Esophagus mucosa (tissue), 1 donor: ENCODE measurements around the gene SCAMP2. TPM values are rescaled to one million over a fixed set of nuclear protein-coding genes. Genes with fewer than 3 reads are reported as not detected.

Experiments used
- ATAC-seq: fragments of 200-7000 bp; cut with Tn5 transposase; one replicate; pipeline ENCODE4 v1.9.1; 2020
- total RNA-seq: library from RNA; stranded (reverse); gene quantifications from one replicate; pipeline ENCODE4 v1.2.4, GENCODE V29; 2023
- donor health status: DM: yes; HTN: yes; CAD: no.

SCAMP2 gene
- total RNA-seq, 1 donor from 2014 or later, result 102 TPM

DNA sequence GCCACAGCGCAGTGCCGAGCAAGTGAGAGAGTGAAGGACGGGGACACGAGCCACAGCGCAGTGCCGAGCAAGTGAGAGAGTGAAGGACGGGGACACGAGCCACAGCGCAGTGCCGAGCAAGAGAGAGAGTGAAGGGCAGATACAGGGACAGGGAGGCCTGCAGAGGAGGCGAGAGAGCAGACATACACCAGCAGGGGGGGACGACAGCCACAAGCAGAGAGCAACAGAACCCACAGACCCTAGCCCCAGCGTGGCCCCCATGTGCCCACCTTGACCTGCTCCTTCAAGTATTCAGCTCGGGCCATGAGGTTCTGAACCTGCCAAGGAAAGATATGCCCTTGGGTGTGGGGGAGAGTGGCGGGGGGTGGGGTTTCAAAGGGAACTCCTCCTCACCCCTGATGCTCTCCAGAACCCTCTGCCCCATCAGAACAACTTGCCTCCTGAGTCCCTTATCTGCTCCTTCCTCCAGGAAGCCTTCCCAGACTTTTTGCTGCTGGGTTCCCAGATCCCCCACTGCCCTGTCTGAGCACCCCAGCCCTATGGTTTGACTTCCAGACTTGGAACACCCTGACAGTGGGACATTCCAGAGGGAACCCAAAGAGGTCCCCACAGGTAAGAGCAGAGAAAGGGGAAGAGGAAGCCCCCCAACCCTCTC lies 35.6 kb downstream of the SCAMP2 start:
- no peak for ATAC-seq

DNA sequence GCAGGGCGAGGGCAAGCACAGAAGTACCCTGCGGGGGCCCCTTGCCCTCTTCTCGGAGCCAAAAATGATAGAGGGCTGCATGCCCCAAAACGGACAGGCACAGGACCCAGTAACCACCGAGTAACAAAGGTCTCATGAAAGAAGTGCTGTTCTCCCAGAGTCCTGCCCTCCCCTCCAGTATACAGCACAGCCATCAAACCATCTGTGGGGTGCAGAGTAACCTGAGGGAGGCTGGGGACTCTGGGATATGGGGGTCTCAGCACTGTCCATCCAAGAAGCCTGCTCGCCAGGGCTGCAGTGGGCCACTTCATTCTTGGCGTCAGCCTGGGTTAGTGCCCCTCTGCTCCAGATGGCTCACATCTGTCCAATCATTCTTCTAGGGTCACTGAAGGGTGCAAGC lies 36.3 kb downstream of the SCAMP2 start:
- ATAC-seq, result no peak

DNA sequence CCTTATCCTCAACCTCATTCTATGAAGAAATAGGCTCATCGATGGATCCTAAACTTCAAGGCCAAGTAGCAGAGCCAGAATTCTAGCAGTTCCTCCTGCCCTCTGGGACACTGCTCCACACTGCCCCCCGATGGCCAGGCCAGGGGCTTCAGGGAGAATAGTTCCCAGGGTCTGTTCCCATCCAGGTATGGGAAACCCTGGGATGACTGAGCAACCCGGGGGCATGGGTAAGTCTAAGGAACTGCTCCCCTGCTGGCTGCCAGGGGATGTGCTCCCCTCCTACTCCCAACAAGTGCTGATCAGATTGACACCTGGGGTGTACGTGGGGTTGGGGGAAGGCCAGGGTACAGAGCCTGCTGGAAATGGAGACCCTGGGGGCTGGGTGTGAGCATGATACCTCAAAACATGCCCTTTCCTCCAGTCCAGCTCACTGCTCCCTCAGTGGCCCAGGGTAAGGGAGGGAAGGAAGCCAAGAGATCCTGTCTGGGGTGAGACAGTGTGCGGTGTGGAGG lies 37.8 kb downstream of the SCAMP2 start:
- peak; percentile 47 for ATAC-seq

DNA sequence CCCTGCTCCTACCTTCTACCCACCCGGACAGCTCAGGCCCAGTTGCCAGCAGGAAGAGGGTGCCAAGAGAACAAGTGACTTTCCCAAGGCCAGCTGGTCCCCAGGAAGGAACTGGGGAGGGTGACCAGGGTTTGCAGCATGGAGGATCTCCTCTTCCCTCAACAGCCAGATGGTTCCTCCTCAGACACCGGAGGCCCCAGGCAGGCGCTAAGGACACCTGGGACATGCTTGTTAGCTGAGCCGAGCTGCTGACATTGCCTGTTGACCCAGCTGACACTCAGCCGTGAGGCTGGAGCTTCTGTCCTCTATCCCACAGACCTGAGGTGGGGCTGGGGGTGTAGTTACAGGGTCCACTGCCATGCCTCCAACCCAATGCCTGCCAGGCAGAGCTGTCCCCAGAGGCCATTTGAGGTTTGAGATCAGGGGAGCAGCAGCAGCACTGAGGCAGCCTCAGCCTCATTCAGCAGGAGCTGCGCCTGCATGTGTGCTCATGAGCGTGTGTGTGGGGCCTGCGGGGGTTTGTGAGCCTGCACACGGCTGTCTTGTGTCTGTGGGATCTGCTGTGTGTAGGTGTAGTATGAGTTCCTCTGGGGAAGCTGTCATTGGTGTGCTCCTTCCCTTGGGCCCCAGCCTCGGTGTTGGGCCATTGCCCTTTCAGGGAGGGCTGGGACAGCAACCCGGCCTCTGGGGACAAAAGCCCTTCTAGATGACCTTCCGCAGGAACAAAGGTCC lies 39.6 kb downstream of the SCAMP2 start:
- no peak for ATAC-seq

DNA sequence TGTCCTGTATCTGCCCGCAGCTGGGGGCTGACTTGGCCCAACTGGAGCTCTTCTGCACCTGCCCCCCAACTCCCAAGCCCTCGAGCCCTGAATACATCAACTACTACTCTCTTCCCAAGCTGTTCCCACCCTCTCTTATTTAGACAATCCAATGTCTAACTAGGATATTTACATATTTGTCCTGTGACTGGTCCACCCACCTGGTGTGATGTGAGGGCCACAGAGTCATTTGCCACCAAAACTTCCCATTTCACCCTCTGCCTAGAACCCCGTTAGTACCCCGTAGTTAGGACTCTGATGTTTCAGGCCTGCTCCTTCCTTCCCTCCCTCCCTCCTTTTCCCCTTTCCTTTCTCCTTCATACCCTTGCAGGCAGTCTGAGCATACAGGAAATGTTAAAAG lies 40.3 kb downstream of the SCAMP2 start:
- no peak for ATAC-seq

DNA sequence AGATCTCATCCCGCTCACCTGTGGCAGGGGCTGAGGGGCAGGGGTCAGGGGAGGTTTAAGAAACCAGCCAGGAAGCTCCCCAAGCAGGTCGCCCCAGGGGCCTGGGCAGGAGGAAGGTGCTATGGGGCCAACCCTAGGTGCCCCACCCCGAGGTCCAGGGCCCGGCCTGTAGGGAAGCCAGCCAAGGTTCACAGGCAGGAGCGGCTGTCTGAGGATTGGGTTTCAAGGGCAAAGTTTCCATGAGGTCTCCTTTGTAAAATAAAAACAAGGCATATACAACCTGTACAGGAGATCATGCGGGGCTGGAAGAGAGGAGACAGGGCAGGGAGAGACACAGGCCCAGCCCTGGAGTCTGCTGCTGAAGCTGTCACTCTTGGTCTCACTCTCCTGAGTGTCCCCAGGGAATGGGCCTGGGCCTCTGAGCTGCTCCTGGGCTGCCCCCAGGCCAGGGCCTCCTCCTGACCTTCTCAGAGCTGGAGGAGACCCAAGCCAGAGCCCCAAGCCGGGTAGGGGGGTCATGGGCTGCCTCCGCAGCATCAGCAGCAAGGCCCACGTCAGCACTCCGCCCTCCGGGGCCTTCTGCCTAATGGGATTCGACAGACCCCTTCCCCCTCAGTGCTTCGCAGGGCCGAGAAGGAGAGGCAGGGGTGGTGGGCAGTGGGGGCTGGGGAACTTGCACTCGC lies 41.2 kb downstream of the SCAMP2 start:
- no peak for ATAC-seq

DNA sequence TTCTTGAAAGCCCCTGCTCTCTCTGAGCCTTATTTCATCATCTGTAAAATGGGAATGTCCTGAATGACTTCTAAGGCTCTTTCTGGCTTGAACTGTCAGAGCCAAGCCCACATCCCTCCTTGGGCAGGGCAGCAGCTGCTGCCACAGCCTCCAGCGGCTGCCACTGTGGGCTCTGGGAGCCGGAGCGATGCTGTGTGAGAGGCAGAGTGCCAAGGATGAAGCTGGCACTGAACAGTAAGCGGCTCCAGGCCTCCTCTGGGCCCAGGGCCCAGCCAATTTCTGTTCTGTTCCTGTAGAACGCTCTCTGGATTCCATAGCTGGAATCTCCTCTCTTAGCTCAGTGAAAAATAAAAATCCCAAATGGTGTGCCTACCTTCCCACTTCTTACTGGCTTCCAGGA lies 42.3 kb downstream of the SCAMP2 start:
- ATAC-seq, result no peak

DNA sequence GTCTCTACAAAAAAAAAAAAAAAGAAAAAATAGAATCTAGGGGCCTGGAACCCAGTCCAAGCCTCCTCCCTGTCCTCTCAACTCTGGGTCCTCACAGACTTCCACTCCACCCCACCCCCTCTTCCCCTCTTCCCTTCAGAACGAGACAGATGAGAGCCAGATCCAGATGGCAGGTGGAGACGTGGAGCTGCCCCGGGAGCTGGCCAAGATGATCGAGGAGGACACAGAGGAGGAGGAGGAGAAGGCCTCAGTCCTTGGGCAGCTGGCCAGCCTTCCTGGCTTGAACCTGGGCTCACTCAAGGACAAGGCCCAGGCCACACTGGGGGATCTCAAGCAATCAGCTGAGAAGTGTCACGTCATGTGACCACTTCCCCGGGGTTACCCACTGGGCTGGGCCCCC lies 43.2 kb downstream of the SCAMP2 start:
- no peak for ATAC-seq

DNA sequence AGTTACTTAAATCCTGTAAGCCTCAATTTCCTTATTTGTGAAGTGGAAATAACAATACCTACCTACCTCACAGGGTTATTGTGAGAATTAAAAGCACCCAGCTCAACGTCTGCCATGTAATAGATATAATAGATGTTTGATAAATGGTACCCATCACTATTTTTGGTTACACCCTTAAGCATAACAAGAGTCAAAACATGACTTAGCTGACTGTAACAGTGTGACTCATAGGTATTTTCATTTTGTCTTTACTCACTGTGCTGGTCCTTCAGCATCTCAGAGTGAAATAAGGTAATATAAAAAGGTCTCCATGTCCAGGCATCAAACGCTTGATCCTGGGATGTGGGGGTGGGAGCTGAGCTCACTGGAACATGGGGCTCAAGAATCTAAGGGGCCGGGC lies 43.7 kb downstream of the SCAMP2 start:
- peak; percentile 15 for ATAC-seq

DNA sequence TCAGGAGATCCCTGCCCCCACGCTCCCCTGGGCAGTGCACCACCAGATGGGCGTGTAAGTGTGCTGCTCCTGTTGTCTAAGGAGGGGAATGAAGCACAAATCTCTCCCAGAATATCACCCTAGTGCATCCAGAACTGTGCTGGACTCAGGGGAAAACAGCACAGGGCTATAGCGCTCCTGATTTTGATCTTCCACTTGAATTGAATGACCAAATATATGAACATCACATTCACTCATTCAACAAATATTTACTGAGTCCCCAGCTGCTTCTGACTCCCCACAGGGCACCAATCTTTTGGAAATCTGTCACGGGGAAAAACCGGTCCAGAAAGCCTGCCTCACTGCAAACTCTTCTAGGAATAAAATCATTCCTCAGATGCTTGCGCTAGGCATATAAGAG lies 44.3 kb downstream of the SCAMP2 start:
- ATAC-seq, result no peak

DNA sequence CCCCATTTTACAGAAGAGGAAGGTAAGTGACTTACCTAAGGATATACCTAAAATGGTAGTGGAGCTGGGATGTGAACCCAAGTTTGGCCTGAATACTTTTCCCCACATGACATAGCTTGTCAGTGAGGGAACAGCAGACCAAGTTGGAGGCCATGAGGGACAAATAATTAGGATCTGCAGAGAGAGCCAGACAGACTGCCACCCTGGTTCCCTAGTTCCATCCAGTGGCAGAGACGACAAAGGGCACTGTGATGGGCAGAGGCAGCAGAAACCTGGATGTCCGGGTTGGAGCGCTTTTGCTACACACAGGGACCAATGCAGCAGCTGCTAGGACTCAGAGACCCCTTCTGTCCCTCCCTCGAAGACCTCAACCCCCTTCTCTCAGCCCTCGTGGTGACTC lies 45.6 kb downstream of the SCAMP2 start:
- ATAC-seq, result no peak

DNA sequence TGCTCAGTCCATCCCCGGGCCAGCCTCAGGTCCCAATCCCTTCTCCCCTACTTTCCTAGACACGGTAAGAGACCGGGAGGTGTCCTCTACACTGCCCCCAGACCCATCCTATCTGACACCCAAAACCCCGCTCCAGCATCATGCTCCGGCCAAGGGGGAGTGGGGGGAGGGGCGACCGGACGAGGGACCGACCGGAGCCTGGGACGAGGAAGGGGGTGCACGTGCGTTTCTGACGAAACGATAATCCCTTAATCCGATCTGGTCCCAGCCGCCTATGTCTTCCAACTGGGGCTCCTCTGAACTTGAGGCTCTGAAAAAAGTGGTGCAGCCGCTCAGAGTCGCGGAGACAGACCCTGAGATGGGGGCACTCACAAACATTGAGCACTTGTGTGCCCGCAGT lies 46.2 kb downstream of the SCAMP2 start:
- ATAC-seq, result no peak

DNA sequence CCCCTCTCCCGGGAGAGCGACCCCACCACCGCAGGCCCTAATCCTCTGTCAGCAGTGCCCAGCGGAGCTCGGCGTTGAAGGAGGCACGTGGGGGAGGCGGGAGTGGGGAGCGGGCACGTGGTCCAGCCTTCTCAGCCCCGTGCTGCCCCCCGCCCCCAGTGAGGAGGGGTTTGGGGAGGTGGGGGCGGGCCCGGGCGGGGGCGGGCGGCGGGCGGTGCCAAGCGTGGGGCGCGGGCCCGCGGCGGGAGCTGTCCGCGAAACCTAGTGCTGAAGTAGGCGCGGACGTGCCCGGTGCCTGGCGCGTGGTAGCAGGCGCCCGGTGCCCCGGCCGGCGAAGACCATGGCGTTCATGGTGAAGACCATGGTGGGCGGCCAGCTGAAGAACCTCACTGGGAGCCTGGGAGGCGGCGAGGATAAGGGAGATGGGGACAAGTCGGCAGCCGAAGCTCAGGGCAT lies 46.8 kb downstream of the SCAMP2 start, which contains the start of gene CPLX3:
Gene CPLX3 (plus strand): TSS at position 264 of the 456 bp plus-strand sequence. CDS start 77 bp downstream, at position 341.
- peak; percentile 30 for ATAC-seq

DNA sequence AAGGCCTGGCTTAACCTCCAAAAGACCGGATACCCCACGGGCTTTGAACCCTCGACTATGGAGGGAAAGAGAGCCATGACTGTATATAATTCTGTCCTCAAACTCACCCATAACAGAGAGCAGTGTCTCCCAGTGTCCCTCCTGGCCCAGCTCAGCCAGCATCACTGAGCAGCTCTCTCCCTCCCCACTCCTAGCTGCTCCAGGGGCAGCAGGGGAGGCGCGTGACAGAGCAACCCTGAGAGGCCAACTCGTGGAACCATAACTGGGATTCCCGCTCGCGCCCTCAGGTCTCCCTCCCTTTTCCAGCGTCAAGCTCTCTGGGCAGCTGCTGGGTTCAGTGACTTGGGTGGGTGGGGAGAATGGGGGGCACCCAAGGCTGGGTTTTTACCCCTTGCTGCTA lies 47.3 kb downstream of the SCAMP2 start:
- ATAC-seq, result no peak

DNA sequence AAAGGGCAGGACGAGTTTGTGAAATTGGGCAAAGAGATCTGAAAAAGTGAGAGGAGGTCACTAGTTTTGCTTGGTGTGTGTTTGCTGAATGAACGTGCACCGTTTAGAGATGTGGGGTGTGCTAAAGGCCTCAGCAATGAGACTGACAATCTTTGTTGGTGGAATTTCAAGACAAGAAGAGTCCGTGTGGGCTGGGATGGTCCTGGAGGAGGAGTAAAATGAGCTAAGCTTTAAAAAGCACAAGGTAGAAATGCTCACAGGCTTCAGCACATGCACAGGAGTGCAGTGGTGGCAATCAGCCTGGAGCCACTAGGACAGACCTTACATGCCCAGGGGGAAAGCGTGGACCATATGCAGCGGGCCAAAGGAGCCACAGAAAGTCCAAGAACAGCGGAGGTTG lies 48.2 kb downstream of the SCAMP2 start:
- no peak for ATAC-seq

DNA sequence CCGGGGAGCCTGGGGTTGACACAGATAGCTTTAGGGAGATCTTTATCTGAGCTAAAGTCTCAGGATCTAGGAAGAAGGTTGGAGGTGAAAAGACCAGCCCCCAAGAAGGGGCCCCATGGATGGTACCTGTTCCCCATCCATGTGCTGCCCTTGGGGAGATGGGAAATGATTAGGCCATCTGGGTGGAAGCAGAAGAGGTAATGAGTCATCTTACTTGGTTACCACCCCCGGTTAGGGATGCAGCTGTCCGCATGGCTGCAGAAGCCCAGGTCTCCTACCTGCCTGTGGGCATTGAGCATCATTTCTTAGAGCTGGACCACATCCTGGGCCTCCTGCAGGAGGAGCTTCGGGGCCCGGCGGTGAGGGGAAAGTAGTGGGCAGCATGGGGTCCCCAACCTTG lies 49.8 kb downstream of the SCAMP2 start:
- ATAC-seq, result no peak

DNA sequence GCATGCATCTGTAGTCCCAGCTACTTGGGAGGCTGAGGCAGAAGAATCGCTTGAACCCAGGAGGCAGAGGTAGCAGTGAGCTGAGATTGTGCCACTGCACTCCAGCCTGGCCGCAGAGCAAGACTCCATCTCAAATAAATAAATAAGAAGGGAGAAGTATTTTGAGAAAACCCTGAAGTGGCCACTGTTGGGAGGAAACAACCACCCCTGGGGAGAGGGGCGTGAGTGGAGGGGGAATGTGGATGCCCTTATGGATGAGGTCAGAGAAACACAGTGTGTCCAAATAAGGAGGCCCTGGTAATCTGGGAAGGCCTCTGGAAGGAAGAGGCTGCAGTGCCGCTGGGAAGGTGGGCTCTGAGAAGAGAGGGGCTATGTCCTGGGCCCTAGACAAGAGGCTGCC lies 50.9 kb downstream of the SCAMP2 start:
- ATAC-seq, result no peak

DNA sequence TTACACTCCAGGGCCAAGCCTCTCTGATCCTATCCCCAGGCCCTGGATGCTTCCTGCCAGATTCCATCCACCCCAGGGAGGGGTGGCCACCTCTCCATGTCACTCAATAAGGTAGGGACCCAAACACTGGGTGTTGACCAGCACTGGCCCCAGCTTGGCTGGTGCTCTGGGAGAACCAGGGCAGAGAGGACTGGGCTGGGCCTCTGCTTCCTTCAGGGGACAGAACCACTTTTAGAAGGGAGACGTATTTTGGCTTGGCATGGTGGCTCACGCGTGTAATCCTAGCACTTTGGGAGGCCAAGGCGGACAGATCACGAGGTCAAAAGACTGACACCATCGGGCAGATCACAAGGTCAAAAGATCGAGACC lies 51.4 kb downstream of the SCAMP2 start:
- ATAC-seq, result no peak

DNA sequence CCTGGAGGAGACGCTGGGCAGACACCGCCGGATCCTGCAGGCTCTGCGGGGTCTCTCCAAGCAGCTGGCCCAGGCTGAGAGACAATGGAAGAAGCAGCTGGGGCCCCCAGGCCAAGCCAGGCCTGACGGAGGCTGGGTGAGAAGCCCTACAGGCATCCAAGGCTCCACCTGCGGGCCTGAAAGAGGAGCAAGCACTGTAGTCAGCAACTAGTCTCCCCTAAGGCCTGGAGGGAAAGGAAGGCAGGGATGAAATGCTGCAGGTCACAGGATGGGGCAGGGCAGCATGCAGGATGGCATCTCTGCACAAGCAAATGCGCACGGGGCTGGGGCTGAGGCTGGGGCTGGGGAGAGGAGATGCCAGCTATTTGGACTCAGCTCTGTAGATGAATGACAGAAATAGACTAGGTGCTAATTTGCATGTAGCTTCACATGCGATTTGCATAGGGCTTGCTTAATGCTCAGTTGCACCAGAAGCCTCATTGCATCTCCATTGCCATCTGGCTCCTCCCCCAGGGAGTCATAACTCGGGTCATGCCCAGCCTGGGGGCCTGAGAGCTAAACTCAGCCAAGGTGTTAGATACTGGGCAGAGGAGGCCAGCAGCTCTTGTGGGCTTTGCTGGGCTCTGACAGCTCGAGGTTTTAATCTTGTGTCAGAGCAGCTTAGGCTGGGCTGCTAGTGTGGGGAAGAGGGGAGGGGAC lies 51.9 kb downstream of the SCAMP2 start:
- ATAC-seq, result peak; percentile 4

DNA sequence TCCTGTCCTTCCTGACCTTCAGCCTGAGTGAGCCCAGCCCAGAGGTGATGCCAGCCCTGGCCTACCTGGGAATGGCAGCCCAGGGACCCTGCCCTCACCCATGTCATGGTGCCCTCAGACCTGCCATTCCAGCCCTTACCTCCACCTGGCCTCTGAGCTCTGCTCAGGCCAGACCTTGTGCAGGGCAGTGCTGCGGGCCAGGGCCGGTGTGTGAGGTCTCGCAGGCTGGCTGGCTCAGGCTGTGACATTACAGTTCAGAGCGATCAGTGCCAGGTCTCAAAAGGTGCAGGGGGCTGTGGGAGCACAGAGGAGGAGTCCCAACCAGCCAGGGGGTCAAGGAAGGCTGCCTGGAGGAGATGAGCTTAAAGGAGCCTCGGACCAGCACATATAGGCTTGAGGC lies 53.1 kb downstream of the SCAMP2 start:
- no peak for ATAC-seq

DNA sequence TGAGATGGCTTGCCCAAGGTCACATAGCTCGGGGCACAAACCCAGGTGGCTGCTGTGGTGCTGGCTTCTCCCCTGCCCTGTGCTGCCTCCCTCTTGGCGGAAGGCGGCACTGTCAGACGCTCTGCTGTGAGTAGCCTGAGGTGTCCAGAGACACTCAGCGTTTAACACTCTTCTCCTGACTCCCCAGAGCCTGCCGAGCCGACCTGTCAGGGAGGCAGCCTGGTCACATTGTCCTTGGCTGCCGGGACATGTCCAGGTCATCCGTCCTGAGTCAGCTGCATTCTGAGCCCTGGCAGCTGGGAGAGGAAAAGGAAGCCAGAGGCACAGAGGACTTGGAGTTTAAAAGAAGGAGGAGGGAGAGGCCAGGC lies 55.8 kb downstream of the SCAMP2 start:
- peak; percentile 76 for ATAC-seq

DNA sequence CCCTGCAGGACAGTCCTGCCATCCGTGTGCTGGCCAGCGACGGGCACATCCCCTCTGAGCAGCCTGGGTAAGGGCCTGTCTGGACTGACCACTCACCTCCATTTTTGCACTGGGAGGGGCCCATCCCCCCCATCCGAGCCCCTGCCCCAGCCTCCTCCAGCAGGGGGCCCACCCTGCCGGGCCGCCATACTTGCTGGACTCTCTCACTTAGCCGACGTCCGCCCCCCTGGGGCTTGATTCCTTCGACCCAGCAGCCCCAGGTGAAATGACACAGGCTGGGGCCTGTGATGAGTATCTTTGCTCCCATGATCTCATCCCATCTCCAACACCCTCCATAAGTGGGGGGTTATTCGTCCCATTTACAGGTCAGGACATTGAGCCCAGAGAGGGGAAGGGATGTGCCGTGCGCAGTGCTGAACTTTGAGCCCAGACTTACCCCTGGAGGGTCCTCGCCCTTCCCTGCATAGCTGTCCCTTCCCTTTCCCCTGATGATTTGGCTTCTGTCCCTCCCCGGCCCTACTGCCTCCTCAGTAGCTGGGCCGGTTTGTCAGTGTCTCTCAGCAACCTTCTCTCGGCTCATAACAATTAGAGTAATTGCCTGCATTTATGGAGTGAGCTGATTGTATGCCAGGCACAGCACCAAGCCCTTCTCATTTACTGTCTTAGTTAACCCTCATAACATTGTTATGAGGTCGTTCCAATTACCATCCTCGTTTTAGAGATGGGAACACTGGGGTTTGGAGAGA lies 56.4 kb downstream of the SCAMP2 start:
- no peak for ATAC-seq
